Measurements from ENCODE around the gene OR2T6. TPM values are rescaled to one million over a fixed set of nuclear protein-coding genes. Genes with fewer than 3 reads are reported as not detected.
"Not testable (repeated sequence)": the region's sequence is repeated elsewhere in the genome, so short reads cannot be mapped to it uniquely, and the experiment has no call there.

Gene OR2T6
- total RNA-seq, 1 experiment from 2014 or later = not detected

DNA sequence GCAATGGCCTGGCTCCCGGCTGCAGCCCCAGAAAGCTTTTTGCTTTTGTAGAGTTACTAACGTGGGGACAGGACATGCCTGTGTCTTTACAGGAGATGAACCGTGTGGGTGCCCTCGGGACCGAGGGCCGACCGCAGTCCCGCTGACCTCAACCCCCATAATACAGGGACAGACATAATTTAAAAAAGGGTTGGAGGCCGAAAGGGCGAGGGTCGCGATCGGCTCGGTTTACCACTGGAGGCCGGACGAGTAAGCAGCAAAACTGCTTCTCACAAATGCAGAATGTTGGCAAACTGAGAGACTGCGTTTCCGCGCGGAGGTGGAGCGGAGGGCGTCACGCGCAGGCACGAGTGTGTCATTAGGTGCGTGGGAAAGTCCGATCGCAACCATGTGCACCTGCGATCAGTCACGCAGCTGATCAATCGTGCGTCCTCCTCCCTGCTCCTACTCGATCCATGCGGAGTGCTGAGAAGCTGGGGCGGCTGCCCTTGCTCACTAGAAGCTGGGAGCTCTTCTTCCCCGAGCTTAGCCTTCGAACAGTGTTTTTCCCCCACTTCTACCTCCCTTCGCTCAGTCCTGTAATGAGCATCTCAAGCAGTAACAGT, 58.4 kb downstream of the OR2T6 start:
- DNase-seq (ENCODE audit: low read depth) = peak; percentile 15

DNA sequence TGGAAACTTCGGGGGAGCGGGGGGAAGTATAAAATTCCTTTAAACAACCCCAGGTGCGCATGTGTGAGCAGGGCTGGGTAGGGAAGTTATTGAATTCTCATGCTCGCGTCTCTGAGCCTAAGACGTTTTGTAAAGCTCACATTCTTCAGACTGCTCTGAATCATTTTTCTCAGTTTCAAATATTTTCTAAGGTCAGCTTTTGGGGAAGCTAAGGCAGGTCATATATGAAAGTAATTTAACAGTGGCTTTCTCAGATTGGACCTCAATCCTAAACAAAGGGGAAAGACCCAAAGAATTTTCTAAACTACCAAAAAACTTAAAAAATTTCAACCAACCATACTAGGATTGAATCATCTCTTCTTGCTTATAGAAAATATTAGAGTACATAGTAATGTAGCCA, 59.4 kb downstream of the OR2T6 start:
- DNase-seq (ENCODE audit: low read depth) = not testable (repeated sequence)

DNA sequence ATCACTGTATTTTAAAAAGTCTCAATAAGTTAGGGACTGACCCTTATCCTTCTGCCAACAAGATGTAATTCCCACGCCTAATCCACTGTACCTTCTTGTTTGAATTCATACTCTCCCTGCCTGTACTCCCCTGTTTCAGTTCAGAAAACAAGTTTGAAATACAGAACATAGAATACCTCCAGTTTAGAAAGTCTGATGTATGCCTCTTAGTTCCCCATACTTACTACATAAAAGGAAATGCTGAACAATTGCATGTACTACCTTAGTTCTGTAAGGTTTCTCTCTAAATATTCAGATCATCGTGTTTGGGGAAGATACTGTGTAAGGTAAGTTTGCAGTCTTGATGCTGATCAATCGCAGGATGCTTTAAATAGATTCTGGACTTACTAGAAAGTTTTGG, 60.8 kb downstream of the OR2T6 start:
- not testable (repeated sequence) for DNase-seq (ENCODE audit: low read depth)

DNA sequence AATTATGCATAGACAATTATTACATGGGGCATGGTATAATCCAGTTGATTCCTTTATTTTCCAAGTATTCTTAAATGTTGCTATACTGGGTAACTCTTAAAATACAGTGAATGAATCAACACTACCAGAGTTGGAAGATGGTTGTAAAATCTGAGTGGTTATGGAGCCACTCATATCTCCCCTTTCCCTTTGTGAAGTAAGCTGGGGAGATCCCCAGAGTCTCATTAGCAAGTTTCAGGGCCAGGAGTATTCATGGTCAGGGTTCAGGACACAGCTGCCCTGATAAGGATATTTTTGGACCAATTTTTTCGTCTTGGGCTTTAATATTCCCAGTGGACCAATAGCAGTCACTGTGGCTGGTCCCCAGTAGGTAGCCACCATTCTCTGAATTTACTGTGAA, 63.1 kb downstream of the OR2T6 start:
- DNase-seq (ENCODE audit: low read depth) = not testable (repeated sequence)

DNA sequence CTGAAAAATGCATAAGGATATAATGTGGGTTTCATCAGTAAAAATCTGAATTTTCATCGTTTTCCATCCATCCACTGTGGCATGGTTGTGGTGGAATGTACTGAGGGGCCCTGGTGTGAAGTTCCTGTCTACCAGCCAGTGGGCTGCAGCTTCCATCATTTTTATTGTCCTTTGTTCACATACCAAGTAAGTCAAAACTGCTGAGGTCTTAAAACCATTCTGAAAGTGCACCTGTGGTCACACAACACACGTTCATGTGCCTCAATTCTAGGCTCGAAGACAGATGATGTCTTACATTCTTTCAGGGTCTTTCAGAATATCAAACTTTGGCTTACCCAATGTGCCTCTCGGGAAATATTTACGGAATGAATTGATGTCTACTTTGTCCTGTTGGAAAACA, 63.7 kb downstream of the OR2T6 start:
- not testable (repeated sequence) for DNase-seq (ENCODE audit: low read depth)

Other genes with a start within 250 kb of the OR2T6 start
- gene OR2M5, start 230.6 kb upstream of the OR2T6 start, total RNA-seq (2014; rRNA removed; shearing (Covaris generic)) = not detected in 2 replicates
- gene OR2M2, start 200.9 kb upstream of the OR2T6 start, total RNA-seq (2014; rRNA removed; shearing (Covaris generic)) = not detected in 2 replicates
- not detected in 2 replicates for gene OR2M3, start 178.5 kb upstream of the OR2T6 start, total RNA-seq (2014; rRNA removed; shearing (Covaris generic))
- gene OR2M4, start 144.3 kb upstream of the OR2T6 start, total RNA-seq (2014; rRNA removed; shearing (Covaris generic)) = not detected in 2 replicates
- 0.57 and 1.7 TPM in 2 replicates for gene OR2T33, start 97.8 kb upstream of the OR2T6 start, total RNA-seq (2014; rRNA removed; shearing (Covaris generic))
- gene OR2T12, start 72.3 kb upstream of the OR2T6 start, total RNA-seq (2014; rRNA removed; shearing (Covaris generic)) = not detected in 2 replicates
- not detected in 2 replicates for gene OR2M7, start 51.2 kb upstream of the OR2T6 start, total RNA-seq (2014; rRNA removed; shearing (Covaris generic))
- not detected in 2 replicates for gene OR14C36, start 27.0 kb upstream of the OR2T6 start, total RNA-seq (2014; rRNA removed; shearing (Covaris generic))
- not detected in 2 replicates for gene OR2T4, start 14.1 kb upstream of the OR2T6 start, total RNA-seq (2014; rRNA removed; shearing (Covaris generic))
- not detected in 2 replicates for gene OR2T1, start 27.3 kb downstream of the OR2T6 start, total RNA-seq (2014; rRNA removed; shearing (Covaris generic))
- not detected in 2 replicates for gene OR2T2, start 69.9 kb downstream of the OR2T6 start, total RNA-seq (2014; rRNA removed; shearing (Covaris generic))
- gene OR2T3, start 97.6 kb downstream of the OR2T6 start, total RNA-seq (2014; rRNA removed; shearing (Covaris generic)) = not detected in 2 replicates
- gene OR2T5, start 112.8 kb downstream of the OR2T6 start, total RNA-seq (2014; rRNA removed; shearing (Covaris generic)) = not detected in 2 replicates
- not detected in 2 replicates for gene OR2G6, start 132.3 kb downstream of the OR2T6 start, total RNA-seq (2014; rRNA removed; shearing (Covaris generic))
- gene OR2T29, start 187.0 kb downstream of the OR2T6 start, total RNA-seq (2014; rRNA removed; shearing (Covaris generic)) = not detected in 2 replicates
- gene OR2T34, start 199.0 kb downstream of the OR2T6 start, total RNA-seq (2014; rRNA removed; shearing (Covaris generic)) = not detected in 2 replicates
- gene OR2T10, start 222.0 kb downstream of the OR2T6 start, total RNA-seq (2014; rRNA removed; shearing (Covaris generic)) = not detected in 2 replicates

All from Daoy (cell line).